ENCODE data around the gene RMC1. TPM values are rescaled to one million over a fixed set of nuclear protein-coding genes. Genes with fewer than 3 reads are reported as not detected.
A peak's percentile ranks its signal among the peaks of the same experiment; 100 is the strongest.
"Not testable (repeated sequence)": the region's sequence is repeated elsewhere in the genome, so short reads cannot be mapped to it uniquely, and the experiment has no call there.

Gene RMC1
- total RNA-seq, 1 experiment from 2014 or later, result 15.1 TPM

DNA sequence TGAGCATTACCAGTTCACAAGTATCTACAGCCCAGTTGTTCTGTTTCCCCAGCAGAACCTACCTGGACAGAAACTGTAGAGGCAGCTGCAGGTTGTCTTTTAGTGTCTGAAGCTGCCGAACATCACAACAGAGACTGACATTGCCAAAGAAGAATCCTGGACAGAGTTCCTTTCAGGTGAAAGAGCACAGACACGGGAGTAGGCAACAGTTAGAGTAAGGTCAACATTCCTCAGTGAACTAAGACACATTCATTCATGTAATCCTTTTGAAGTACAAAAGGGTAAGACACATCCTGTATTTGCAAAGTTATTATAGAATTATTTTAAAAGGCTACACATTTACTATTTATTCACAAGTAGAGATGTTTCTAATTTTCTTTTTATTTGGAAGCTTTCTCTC is 68.7 kb downstream of the RMC1 start:
- peaks cover 8% of the 10 kb centered on the region for H3K36me3 ChIP-seq (replicated peaks; ENCODE audit: control insufficient read depth, insufficient read depth, low read length)
- no peak overlapping the region for H3K4me3 ChIP-seq (ENCODE audit: insufficient read depth, low read depth, low read length)
- no peaks in the 10 kb centered on the region for H3K27me3 ChIP-seq (ENCODE audit: control insufficient read depth, insufficient read depth, low read length)
- no peak for DNase-seq

DNA sequence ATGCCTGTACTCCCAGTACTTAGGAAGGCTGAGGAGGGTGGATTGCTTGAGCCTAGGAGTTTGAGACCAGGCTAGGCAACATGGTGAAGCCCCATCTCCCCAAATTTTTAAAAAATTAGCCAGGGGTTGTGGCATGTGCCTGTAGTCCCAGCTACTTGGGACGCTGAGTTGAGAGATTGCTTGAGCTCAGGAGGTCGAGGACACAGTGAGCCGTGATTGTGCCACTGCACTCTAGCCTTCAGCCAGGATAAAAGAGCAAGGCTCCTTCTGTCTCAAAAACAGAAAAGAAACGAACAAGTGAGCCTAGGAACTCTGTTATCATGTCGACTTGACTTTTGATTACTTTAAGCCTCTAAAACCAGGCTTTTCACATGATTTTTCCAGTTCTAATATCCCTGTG is 69.3 kb downstream of the RMC1 start:
- Histone ChIP-seq H3K36me3 (replicated peaks; ENCODE audit: control insufficient read depth, insufficient read depth, low read length) (peaks cover 8% of the 10 kb centered on the region), H3K4me3 (ENCODE audit: insufficient read depth, low read depth, low read length) (no peak overlapping the region), H3K27me3 (ENCODE audit: control insufficient read depth, insufficient read depth, low read length) (no peaks in the 10 kb centered on the region)
- no peak for DNase-seq

DNA sequence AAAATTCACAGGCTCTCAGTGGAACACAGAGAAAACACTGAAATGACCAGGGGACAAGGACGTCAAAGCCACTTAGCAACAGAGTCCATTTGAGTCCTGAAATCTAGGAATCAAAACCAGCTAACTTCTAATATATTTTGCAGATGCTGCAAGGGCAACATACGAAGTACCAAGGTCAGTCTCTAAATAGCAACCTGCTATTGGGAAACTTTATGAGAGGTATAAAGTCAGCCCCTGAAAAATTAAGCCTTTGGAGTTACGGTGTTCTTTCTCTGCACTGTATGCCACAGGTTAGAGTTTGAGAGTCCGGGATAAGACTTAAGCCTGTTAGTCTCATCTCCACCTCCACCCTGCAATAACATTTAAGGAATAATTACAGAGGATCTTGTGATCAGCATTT is 69.7 kb downstream of the RMC1 start:
- DNase-seq, result no peak
- H3K36me3 ChIP-seq (replicated peaks; ENCODE audit: control insufficient read depth, insufficient read depth, low read length), result peaks cover 8% of the 10 kb centered on the region

DNA sequence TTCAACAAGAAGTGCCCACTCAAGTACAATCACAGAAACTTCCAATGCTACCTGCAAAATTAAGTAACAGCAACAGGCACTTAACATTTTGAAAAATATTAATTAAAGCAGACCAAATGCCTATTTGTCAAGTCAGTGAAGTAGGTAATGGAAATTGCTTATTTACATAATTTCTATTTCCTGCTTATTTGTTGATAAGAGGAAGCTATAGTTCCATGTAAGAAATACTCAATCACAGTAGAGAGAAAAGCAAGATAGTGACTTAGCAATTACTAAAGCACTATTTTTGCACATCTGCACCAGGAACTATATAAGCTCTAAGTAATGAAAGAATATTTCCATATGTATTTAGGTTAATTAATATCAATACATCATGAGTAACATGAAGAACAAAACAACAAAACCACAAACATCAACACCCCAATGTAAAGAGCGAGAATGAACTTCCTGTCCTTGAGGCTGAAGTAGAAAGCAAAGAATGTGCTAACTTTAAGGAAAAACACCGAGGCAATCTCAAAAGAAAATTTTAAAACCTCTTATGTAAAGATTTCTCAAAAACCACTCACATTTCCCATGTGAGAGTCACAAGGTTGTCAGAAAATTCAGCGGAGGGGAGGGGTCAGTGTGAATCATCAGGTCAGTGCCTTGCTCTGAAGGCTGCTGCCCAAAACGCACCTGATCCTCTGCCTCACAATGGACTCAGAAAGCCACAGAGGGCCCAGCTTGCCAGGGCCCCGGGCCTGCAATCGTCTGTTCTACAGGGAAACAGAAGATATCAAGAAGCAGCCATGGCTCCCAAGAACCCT is 70.5 kb downstream of the RMC1 start:
- Histone ChIP-seq H3K27me3 (ENCODE audit: control insufficient read depth, insufficient read depth, low read length) (no peaks in the 10 kb centered on the region), H3K36me3 (replicated peaks; ENCODE audit: control insufficient read depth, insufficient read depth, low read length) (peaks cover 8% of the 10 kb centered on the region), H3K4me3 (ENCODE audit: insufficient read depth, low read depth, low read length) (no peak overlapping the region)
- peak; percentile 54 for DNase-seq

More for the DNA sequence above, 69.7 kb downstream of the RMC1 start:
- H3K4me3 ChIP-seq (ENCODE audit: insufficient read depth, low read depth, low read length), result no peak overlapping the region
- no peaks in the 10 kb centered on the region for H3K27me3 ChIP-seq (ENCODE audit: control insufficient read depth, insufficient read depth, low read length)

DNA sequence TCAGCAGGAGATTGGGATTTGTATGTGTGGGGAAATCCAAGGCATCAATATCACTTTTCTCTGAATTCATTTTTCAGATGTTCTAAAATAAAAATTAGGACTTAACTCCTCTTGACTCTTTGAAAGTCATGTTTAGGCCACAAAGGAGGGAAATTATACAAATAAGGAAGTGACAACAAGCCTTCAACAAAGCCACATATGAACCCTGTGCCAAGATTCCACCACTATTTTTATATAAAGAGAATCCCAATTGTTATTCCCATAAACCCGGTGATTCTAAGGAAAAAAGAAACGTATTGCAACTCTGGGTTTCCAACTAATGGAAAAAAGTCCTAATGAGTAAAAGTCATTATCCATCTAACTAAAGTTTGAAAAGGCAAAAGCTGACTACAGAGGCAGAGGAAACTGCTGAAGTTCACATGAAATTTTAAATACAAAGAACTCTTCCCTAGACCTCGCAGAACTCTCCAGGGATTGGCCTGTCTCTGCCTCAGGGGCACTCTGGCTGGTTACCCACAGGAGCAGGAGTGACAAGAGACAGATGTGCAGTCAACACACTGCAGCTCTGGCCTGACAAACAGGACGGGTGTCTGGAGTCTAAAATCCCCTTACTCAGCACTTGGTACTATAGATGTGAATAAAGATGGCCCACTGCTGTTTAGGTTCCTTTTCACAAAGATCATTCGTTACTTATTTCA is 71.4 kb downstream of the RMC1 start:
- peaks cover 8% of the 10 kb centered on the region for H3K36me3 ChIP-seq (replicated peaks; ENCODE audit: control insufficient read depth, insufficient read depth, low read length)
- DNase-seq, result no peak
- no peak overlapping the region for H3K4me3 ChIP-seq (ENCODE audit: insufficient read depth, low read depth, low read length)
- H3K27me3 ChIP-seq (ENCODE audit: control insufficient read depth, insufficient read depth, low read length), result no peaks in the 10 kb centered on the region

DNA sequence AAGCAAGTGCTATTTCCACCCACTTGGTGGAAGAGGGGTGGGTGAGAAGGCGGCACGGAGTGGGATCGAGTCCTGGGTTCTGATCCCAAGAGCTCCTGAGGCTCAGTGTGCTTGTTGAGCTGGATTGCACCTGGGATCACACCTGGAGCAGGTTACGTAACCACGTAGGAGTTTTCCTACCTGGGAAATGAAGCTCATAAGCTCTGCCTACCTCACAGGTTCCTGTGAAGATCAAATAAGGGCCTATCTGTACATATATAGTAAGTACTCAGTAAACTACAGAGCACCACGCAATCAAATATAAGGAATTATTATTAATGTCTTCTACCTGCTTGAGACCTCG is 72.0 kb downstream of the RMC1 start:
- H3K27me3 ChIP-seq (ENCODE audit: control insufficient read depth, insufficient read depth, low read length), result no peaks in the 10 kb centered on the region
- DNase-seq, result no peak
- H3K4me3 ChIP-seq (ENCODE audit: insufficient read depth, low read depth, low read length), result no peak overlapping the region
- H3K36me3 ChIP-seq (replicated peaks; ENCODE audit: control insufficient read depth, insufficient read depth, low read length), result peaks cover 8% of the 10 kb centered on the region

DNA sequence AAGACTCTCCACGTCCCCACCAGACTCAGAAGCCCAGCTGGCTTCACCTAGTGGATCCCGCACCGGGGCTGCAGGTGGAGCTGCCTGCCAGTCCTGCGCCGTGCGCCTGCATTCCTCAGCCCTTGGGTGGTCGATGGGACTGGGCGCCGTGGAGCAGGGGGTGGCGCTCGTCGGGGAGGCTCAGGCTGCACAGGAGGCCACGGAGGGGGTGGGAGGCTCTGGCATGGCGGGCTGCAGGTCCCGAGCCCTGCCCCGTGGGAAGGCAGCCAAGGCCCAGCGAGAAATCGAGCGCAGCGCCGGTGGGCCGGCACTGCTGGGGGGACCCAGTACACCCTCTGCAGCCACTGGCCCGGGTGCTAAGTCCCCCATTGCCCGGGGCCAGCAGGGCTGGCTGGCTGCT is 74.2 kb downstream of the RMC1 start:
- H3K36me3 ChIP-seq (replicated peaks; ENCODE audit: control insufficient read depth, insufficient read depth, low read length); DNase-seq; H3K27me3 ChIP-seq (ENCODE audit: control insufficient read depth, insufficient read depth, low read length); H3K4me3 ChIP-seq (ENCODE audit: insufficient read depth, low read depth, low read length): not testable (repeated sequence)

DNA sequence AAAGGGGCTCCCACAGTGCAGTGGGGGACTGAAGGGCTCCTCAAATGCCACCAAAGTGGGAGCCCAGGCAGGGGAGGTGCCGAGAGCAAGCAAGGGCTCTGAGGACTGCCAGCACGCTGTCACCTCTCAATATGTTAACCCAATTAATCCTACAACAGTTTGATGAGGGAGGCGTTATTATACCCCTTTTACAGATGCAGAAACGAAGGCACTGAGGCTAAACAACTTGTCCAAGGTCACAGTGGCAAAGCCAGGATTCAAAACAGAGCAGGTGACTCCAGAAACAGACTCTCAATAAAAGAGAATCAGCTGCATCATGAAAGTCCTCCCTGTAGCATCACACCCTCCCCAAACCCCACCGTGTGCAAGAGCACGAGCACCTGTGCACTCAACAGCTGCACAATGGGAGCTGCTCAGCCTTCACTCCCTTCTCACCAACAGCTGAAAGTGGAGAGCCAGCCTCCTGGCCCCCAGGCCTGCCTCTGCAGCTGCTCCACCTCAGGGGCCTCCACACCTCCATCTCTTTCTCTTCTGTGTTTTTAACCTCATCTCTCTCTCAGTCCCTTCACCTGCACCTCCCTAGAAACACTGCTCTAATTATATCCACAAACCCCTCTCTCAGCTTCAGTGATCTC is 74.9 kb downstream of the RMC1 start:
- Histone ChIP-seq H3K27me3 (ENCODE audit: control insufficient read depth, insufficient read depth, low read length) (no peaks in the 10 kb centered on the region), H3K36me3 (replicated peaks; ENCODE audit: control insufficient read depth, insufficient read depth, low read length) (peaks cover 1% of the 10 kb centered on the region), H3K4me3 (ENCODE audit: insufficient read depth, low read depth, low read length) (no peak overlapping the region)
- peak; percentile 18 for DNase-seq

DNA sequence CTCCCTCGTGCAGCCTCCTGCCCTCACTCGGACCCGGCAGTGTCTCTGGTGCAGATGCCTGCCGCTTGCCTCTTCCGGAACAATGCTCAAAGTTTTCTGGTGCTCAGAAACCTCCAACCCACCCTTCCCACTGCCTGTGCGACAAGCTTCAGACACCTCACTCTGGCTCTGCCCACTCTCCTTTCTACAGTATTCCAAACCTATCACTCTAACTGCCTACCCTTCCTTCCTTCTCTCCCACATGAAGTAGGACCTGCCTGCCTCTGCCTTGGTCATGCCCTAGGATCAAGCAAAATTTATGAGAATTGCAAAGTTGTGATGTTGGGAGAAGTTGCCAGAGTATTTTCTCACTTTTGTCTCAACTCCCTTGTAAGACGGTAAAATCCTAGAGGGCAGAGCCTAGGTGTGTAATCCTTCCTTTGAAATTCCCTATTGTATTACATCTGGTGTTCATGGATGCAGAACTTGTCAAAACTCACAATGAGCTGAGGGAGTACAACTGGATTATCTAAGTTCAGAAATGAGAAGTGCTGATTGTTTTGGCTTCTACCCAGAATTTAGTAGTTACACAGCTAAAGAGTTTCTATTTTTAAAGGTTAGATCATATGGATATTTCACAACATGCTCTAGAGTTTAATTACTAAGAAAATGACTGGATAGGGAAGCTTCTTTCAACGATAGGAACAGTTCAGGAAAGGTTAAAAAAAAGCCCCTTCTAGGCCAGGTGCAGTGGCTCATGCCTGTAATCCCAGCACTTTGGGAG is 75.8 kb downstream of the RMC1 start:
- no peaks in the 10 kb centered on the region for H3K27me3 ChIP-seq (ENCODE audit: control insufficient read depth, insufficient read depth, low read length)
- peaks cover 1% of the 10 kb centered on the region for H3K36me3 ChIP-seq (replicated peaks; ENCODE audit: control insufficient read depth, insufficient read depth, low read length)
- DNase-seq, result no peak
- H3K4me3 ChIP-seq (ENCODE audit: insufficient read depth, low read depth, low read length), result no peak overlapping the region

DNA sequence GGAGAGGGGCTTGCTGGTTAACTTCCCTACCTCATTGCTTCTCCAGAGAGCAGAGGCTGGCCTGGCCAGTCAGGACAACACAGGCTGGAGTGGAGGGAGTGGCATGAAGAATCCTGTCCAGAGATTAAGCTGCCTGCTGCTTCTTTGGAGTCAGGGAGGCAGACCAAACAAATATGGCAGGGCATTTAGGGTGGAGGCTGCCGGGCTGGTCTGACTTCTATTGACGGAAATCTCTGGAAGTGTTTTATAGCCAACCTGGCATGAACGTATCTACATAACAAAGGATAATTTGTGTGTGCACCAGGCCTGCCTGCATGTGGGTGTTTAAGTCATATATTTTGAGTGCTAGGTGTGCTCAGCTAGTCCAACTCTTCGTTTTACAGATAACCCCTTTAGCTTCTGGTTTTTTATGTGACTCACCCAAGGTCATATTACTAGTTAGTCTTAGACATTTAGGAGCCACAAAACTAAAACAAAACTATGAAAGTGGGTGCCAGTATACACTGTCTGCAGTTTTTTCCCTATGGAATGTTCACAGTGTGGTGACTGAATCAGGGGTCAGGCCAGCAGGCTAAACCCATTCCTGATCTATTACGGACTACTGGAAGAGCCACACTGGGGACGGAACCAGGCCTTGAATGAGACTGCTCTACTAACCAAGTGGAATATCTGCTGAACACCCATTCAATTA is 77.5 kb downstream of the RMC1 start:
- peaks cover 1% of the 10 kb centered on the region for H3K36me3 ChIP-seq (replicated peaks; ENCODE audit: control insufficient read depth, insufficient read depth, low read length)
- no peak for DNase-seq
- no peaks in the 10 kb centered on the region for H3K27me3 ChIP-seq (ENCODE audit: control insufficient read depth, insufficient read depth, low read length)
- no peak overlapping the region for H3K4me3 ChIP-seq (ENCODE audit: insufficient read depth, low read depth, low read length)

Other genes starting within 250 kb of the RMC1 start
- 23.1 and 44.6 TPM in 2 replicates for gene RIOK3, start 50.2 kb upstream of the RMC1 start, total RNA-seq (2014; rRNA removed; shearing (Covaris generic))
- 18.1 and 20.9 TPM in 2 replicates for gene NPC1, start 83.0 kb downstream of the RMC1 start, total RNA-seq (2014; rRNA removed; shearing (Covaris generic))
- gene ANKRD29, start 159.4 kb downstream of the RMC1 start, total RNA-seq (2014; rRNA removed; shearing (Covaris generic)), result 2.9 and 3.0 TPM in 2 replicates
- 0.11 and 0.21 TPM in 2 replicates for gene LAMA3, start 185.9 kb downstream of the RMC1 start, total RNA-seq (2014; rRNA removed; shearing (Covaris generic))

Data from H7 (cell line).